CD4-positive, alpha-beta memory T cell (primary cell): ENCODE measurements around the gene PTMA. TPM values are rescaled to one million over a fixed set of nuclear protein-coding genes. Genes with fewer than 3 reads are reported as not detected.
A peak's percentile ranks its signal among the peaks of the same experiment; 100 is the strongest.

Source experiments
- CTCF ChIA-PET: fragments of 350-600 bp; sonication (Branson Sonifier 250); formaldehyde crosslinking; loops from one replicate; lab custom pipeline; 2021; ENCODE audit warnings: inconsistent platforms; ENCODE audit not compliant: partially characterized antibody; lab: Charles Lee
- POLR2A ChIA-PET: fragments of 350-600 bp; sonication (Branson Sonifier 250); formaldehyde crosslinking; loops from one replicate; lab custom pipeline; 2021; ENCODE audit not compliant: partially characterized antibody; lab: Charles Lee
- DNase-seq, 5 donors: peaks; one replicate each; pipeline versions ENCODE4 v3.0.0 to v3.0.0-alpha.2; 2020 to 2022; ENCODE audit warnings: mixed read lengths in 1 of 5
- H3K27ac ChIP-seq: one replicate; pipeline ENCODE4 v1.7.0; 2013; ENCODE audit warnings: low read depth, low read length
- H3K27me3 ChIP-seq: 2 replicates; pipeline ENCODE4 v1.7.0; 2013; ENCODE audit warnings: mild to moderate bottlenecking, low read length, moderate library complexity; ENCODE audit not compliant: insufficient read depth
- H3K36me3 ChIP-seq: 2 replicates; pipeline ENCODE4 v1.7.0; 2013; ENCODE audit warnings: mild to moderate bottlenecking, low read length, moderate library complexity; ENCODE audit not compliant: insufficient read depth
- H3K4me1 ChIP-seq: 2 replicates; pipeline ENCODE4 v1.7.0; 2013; ENCODE audit warnings: mild to moderate bottlenecking, low read length, moderate library complexity; ENCODE audit not compliant: insufficient read depth
- H3K4me3 ChIP-seq, 2 donors: one replicate each; pipeline ENCODE4 v1.7.0; 2013; ENCODE audit warnings: low read length in 2 of 2, mild to moderate bottlenecking in 1 of 2
- H3K9me3 ChIP-seq, 2 donors: one replicate each; pipeline ENCODE4 v1.7.0; 2013; ENCODE audit warnings: low read length in 2 of 2, control low read depth in 1 of 2; ENCODE audit not compliant: control insufficient read depth in 1 of 2
- H3K27ac Mint-ChIP-seq, 7 donors: one replicate each; pipeline ENCODE4 v1.8.0; 2020 to 2021; ENCODE audit warnings: mixed read lengths in 7 of 7, mild to moderate bottlenecking in 6 of 7, inconsistent platforms in 3 of 7, moderate library complexity in 3 of 7
- H3K27me3 Mint-ChIP-seq, 2 donors: one replicate each; pipeline ENCODE4 v1.8.0; 2020 to 2021; ENCODE audit warnings: mixed read lengths in 2 of 2
- H3K36me3 Mint-ChIP-seq, 2 donors: one replicate each; pipeline ENCODE4 v1.8.0; 2020 to 2021; ENCODE audit warnings: mixed read lengths in 2 of 2, inconsistent platforms in 1 of 2, mild to moderate bottlenecking in 1 of 2
- H3K4me1 Mint-ChIP-seq, 4 donors: one replicate each; pipeline ENCODE4 v1.8.0; 2020 to 2021; ENCODE audit warnings: mixed read lengths in 4 of 4, mild to moderate bottlenecking in 1 of 4
- H3K4me3 Mint-ChIP-seq, 8 donors: one replicate each; pipeline ENCODE4 v1.8.0; 2020 to 2021; ENCODE audit warnings: mixed read lengths in 8 of 8, mild to moderate bottlenecking in 7 of 8, moderate library complexity in 6 of 8, inconsistent platforms in 3 of 8
- H3K9me3 Mint-ChIP-seq, 8 donors: one replicate each; pipeline ENCODE4 v1.8.0; 2020 to 2021; ENCODE audit warnings: mixed read lengths in 8 of 8, mild to moderate bottlenecking in 5 of 8, inconsistent platforms in 3 of 8, moderate library complexity in 1 of 8
- intact Hi-C: fragments of 100-400 bp; cut with micrococcal nuclease; formaldehyde crosslinking; loops from one replicate; pipeline ENCODE4 v1.15.1; 2023
- polyA plus RNA-seq, 2 donors: library from polyadenylated mRNA; unstranded; fragments of 300-500 nt; fragmentation: Illumina TruSeq; gene quantifications; one replicate each; pipeline ENCODE4 v1.2.3, GENCODE V29; 2021
- total RNA-seq, 2 experiments: library from RNA; stranded (reverse); gene quantifications; one replicate each; pipeline ENCODE4 v1.2.3, GENCODE V29; 2021

Gene PTMA
- total and polyA plus RNA-seq, 4 experiments from 2014 or later: 974 to 1,836 (median 1,208) TPM

DNA sequence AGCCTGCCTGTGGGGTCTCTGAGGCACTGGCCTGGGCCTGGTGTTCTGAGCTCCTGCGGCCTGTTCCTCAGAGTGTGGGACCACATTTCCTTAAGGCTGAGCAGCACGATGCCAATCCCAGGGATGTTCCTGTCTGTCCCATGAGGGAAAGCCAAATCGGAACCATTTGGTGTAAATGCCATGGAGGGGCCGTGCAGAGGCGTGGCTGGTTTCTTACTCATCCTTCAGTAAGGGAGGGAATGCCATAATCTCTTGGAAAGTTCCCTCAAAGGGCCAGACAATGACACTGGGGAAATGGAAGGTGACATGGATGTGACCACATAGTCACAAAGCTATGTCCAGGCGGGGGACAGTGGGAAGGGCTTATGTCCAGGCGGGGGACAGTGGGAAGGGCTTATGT is 14.4 kb upstream of the PTMA start:
- H3K36me3 ChIP-seq: no peaks in the 10 kb centered on the region
- no peaks in the 10 kb centered on the region for H3K4me1 Mint-ChIP-seq
- ChIA-PET CTCF (interaction anchor here (5.5 to 8.9 kb wide), 2 partner anchors 18 to 20 kb away, joined by 46 to 86 read pairs; no protein-coding TSS in a partner anchor), POLR2A (interaction anchor here (1.0 to 3.1 kb wide), 4 partner anchors 10 to 20 kb away, joined by 3 to 25 read pairs (median 4); partner anchors contain the start of gene PTMA)
- H3K27me3 Mint-ChIP-seq: no peaks in the 10 kb centered on the region
- no peak overlapping the region for H3K27ac ChIP-seq
- H3K27me3 ChIP-seq: no peaks in the 10 kb centered on the region
- H3K4me3 Mint-ChIP-seq: no peak overlapping the region
- no peak for DNase-seq
- intact Hi-C loops: no loop called here
- H3K4me3 ChIP-seq: no peak overlapping the region
- H3K9me3 ChIP-seq: no peaks in the 10 kb centered on the region
- H3K27ac Mint-ChIP-seq: peak overlapping the region in 1 of 7 donors; percentile 66
- no peaks in the 10 kb centered on the region for H3K4me1 ChIP-seq
- H3K36me3 Mint-ChIP-seq: no peaks in the 10 kb centered on the region
- H3K9me3 Mint-ChIP-seq: no peaks in the 10 kb centered on the region

GRCh38 chr2:231696004-231696367 is 12.3 kb upstream of the PTMA start:
- Mint-ChIP-seq H3K36me3 (no peaks in the 10 kb centered on the region), H3K27ac (no peak overlapping the region), H3K9me3 (no peaks in the 10 kb centered on the region), H3K4me3 (no peak overlapping the region), H3K27me3 (no peaks in the 10 kb centered on the region), H3K4me1 (no peaks in the 10 kb centered on the region)
- no peak for DNase-seq
- CTCF ChIA-PET: interaction anchor here (1.0 to 8.9 kb wide), 3 partner anchors 18 to 95 kb away, joined by 4 to 86 read pairs (median 46); no protein-coding TSS in a partner anchor
- H3K27me3 ChIP-seq: no peaks in the 10 kb centered on the region
- no peaks in the 10 kb centered on the region for H3K9me3 ChIP-seq
- POLR2A ChIA-PET: interaction anchor here (2.7 kb wide), 1 partner anchor 12 kb away, joined by 16 read pairs; the partner anchor contains the start of gene PTMA
- no peak overlapping the region for H3K4me3 ChIP-seq
- H3K36me3 ChIP-seq: no peaks in the 10 kb centered on the region
- no peaks in the 10 kb centered on the region for H3K4me1 ChIP-seq
- H3K27ac ChIP-seq: no peak overlapping the region
- intact Hi-C loops: no loop called here

DNA sequence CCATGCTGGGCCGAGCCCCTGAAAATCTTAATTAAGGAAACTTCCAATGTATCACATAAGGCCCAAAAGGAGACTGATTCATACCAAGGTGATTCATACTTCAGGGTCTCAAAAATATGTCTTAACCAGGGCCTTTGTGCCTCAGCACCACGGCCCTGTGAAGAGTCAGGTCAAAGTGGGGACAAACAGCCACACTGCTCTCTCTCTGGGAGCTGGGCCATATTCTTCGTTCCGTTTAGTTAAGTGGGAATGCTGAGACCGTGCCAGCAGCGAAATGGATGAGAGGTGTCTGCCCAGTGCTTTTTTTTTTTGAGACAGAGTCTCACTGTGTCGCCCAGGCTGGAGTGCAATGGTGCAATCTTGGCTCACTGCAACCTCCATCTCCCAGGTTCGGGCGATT is 9.3 kb upstream of the PTMA start:
- ChIA-PET POLR2A (interaction anchor here (1.7 kb wide), 1 partner anchor 15 kb away, joined by 5 read pairs; no protein-coding TSS in a partner anchor), CTCF (interaction anchor here (8.9 to 9.9 kb wide), 2 partner anchors 15 to 24 kb away, joined by 86 to 109 read pairs; no protein-coding TSS in a partner anchor)
- H3K9me3 ChIP-seq: no peaks in the 10 kb centered on the region
- Mint-ChIP-seq H3K9me3 (no peaks in the 10 kb centered on the region), H3K27ac (no peak overlapping the region), H3K27me3 (no peaks in the 10 kb centered on the region), H3K4me1 (peaks cover 0 to 4% (median 3%) of the 10 kb centered on the region in 4 donors), H3K4me3 (no peak overlapping the region), H3K36me3 (no peaks in the 10 kb centered on the region)
- H3K4me1 ChIP-seq: no peaks in the 10 kb centered on the region
- H3K4me3 ChIP-seq: no peak overlapping the region
- DNase-seq: no peak
- H3K27me3 ChIP-seq: no peaks in the 10 kb centered on the region
- no peaks in the 10 kb centered on the region for H3K36me3 ChIP-seq
- no peak overlapping the region for H3K27ac ChIP-seq
- intact Hi-C loops: no loop called here

- H3K36me3 Mint-ChIP-seq: peaks cover 0 to 7% of the 10 kb centered on the region in 2 donors
Observed at GRCh38 chr2:231701456-231702373, 6.6 kb upstream of the PTMA start.

DNA sequence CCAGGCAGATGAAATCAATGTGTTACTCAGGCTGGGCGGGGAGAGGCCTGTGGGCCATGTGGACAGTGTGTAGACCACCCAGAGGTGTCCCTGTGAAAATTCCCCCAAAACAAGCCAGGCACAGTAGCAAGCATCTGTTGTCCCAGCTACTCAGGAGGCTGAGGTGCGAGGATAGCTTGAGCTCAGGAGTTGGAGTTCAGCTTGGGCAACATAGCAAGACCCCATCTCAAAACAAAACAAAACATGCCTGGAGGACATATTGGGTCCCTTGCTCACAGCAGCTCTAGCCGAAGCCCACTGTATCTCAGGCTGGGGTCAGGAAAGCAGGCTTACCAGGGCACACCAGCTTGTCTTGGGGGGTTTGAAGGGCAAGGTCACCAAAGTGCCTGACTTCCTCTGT is 4.3 kb upstream of the PTMA start:
- Histone ChIP-seq H3K27ac (no peak overlapping the region), H3K36me3 (no peaks in the 10 kb centered on the region), H3K9me3 (no peaks in the 10 kb centered on the region), H3K4me1 (peaks cover 17% of the 10 kb centered on the region), H3K27me3 (no peaks in the 10 kb centered on the region), H3K4me3 (no peak overlapping the region)
- Mint-ChIP-seq H3K4me1 (peaks cover 6 to 41% (median 10%) of the 10 kb centered on the region in 4 donors), H3K27me3 (peaks cover 0 to 6% of the 10 kb centered on the region in 2 donors), H3K9me3 (peaks cover 0 to 9% (median 0%) of the 10 kb centered on the region in 8 donors), H3K36me3 (peaks cover 3 to 18% of the 10 kb centered on the region in 2 donors), H3K27ac (peak overlapping the region in 3 of 7 donors; percentile 15 to 72 (median 31)), H3K4me3 (peak overlapping the region in 5 of 8 donors; percentile 43 to 70 (median 49))
- DNase-seq: no peak
- POLR2A ChIA-PET: interaction anchor here (1.3 to 11.2 kb wide), 5 partner anchors 9 to 41 kb away, joined by 3 to 265 read pairs (median 32); no protein-coding TSS in a partner anchor
- intact Hi-C loops: no loop called here
- CTCF ChIA-PET: interaction anchor here (1.0 to 9.9 kb wide), 7 partner anchors 11 to 103 kb away, joined by 3 to 109 read pairs (median 3); no protein-coding TSS in a partner anchor

More at GRCh38 chr2:231701456-231702373, 6.6 kb upstream of the PTMA start:
- Histone ChIP-seq H3K9me3 (no peaks in the 10 kb centered on the region), H3K4me3 (no peak overlapping the region), H3K27ac (no peak overlapping the region), H3K4me1 (peaks cover 12% of the 10 kb centered on the region), H3K27me3 (no peaks in the 10 kb centered on the region), H3K36me3 (no peaks in the 10 kb centered on the region)
- intact Hi-C loops: no loop called here
- ChIA-PET POLR2A (interaction anchor here (1.5 to 11.2 kb wide), 4 partner anchors 8 to 39 kb away, joined by 3 to 265 read pairs (median 52); no protein-coding TSS in a partner anchor), CTCF (interaction anchor here (8.9 to 9.9 kb wide), 2 partner anchors 12 to 27 kb away, joined by 86 to 109 read pairs; no protein-coding TSS in a partner anchor)
- Mint-ChIP-seq H3K27ac (no peak overlapping the region), H3K4me1 (peaks cover 6 to 24% (median 10%) of the 10 kb centered on the region in 4 donors), H3K27me3 (no peaks in the 10 kb centered on the region), H3K9me3 (peaks cover 0 to under 1% (median 0%) of the 10 kb centered on the region in 8 donors), H3K4me3 (peak overlapping the region in 1 of 8 donors; percentile 29)
- no peak for DNase-seq

DNA sequence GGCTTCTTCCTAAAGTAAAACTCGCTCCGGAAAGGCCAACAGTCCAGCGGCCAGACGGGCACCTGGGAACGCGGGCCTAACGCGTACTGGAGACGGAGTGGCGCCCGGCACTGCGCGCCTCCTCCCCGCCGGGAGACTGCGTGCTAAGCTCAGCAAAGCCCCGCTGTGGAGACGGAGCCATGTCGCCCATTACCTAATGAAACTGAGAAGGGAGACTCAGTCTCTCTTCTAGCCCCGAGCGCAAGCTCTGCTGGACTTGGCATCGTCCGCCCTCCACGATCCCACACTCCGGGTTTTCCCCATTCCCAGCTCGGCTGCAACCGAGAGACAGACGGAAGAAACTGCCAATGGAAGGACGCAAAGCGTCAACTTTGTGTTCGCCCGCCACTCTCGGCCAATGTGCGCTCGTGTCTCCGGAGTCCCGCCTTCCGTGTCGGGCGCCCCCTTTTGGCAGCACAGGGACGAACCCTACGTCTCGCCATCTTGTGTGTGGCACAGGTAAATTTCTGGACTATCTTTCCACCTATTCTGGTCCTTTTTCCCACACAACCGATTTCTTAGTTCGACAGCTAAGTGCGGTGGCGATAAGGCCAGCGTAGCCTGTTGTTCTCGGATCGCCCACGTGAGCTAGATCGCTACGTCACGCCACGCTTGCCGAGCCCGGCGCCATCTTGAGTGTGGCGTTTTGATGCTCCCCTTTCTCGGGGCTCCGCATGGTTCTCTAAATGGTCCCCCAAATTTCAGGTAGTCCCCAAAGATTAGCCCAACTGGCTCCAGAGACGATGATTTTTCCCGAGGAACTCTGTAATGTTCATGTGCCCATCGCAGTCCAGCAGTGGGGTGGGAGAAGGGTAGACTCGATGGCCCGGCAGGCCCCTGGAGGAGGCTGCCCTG is 1.3 kb upstream of the PTMA start:
- peak; percentile 97 to 98 (median 98) for DNase-seq
- intact Hi-C loops: loop anchor here (1.0 kb wide), 4 partner anchors 7 to 193 kb away; partner anchors contain the start of gene PDE6D

More for the DNA sequence above, 1.3 kb upstream of the PTMA start:
- Mint-ChIP-seq H3K4me1 (peaks cover 10 to 54% (median 18%) of the 10 kb centered on the region in 4 donors), H3K36me3 (peaks cover 12 to 35% of the 10 kb centered on the region in 2 donors), H3K27ac (peak overlapping the region; percentile 100), H3K4me3 (peak overlapping the region; percentile 95 to 98 (median 97)), H3K9me3 (peaks cover 0 to 16% (median 0%) of the 10 kb centered on the region in 8 donors), H3K27me3 (peaks cover 0 to 6% of the 10 kb centered on the region in 2 donors)
- ChIA-PET POLR2A (interaction anchor here (0.7 to 11.2 kb wide), 24 partner anchors 8 to 842 kb away, joined by 3 to 265 read pairs (median 6); partner anchors contain the start of genes NCL and PDE6D), CTCF (interaction anchor here (0.9 to 9.9 kb wide), 18 partner anchors 8 to 105 kb away, joined by 3 to 109 read pairs (median 5); no protein-coding TSS in a partner anchor)
- no peaks in the 10 kb centered on the region for H3K9me3 ChIP-seq
- H3K36me3 ChIP-seq: peaks cover 6% of the 10 kb centered on the region
- H3K27ac ChIP-seq: peak overlapping the region; percentile 100
- H3K27me3 ChIP-seq: no peaks in the 10 kb centered on the region
- H3K4me1 ChIP-seq: peaks cover 28% of the 10 kb centered on the region
- H3K4me3 ChIP-seq: peak overlapping the region; percentile 90 to 96
